Fibroblast of skin of scalp (primary cell): ENCODE data around the gene DLEC1. TPM values are rescaled to one million over a fixed set of nuclear protein-coding genes. Genes with fewer than 3 reads are reported as not detected.

Experiments used
- DNase-seq: peaks from one replicate; pipeline ENCODE4 v3.0.0-alpha.2; 2013
- polyA plus RNA-seq, 2 experiments: library from polyadenylated mRNA; unstranded; fragments of 120-200 nt; gene quantifications; one replicate each; pipeline ENCODE4 v1.2.1, GENCODE V29; 2013; ENCODE audit not compliant: insufficient read length in 2 of 2

DLEC1 gene, protein sequence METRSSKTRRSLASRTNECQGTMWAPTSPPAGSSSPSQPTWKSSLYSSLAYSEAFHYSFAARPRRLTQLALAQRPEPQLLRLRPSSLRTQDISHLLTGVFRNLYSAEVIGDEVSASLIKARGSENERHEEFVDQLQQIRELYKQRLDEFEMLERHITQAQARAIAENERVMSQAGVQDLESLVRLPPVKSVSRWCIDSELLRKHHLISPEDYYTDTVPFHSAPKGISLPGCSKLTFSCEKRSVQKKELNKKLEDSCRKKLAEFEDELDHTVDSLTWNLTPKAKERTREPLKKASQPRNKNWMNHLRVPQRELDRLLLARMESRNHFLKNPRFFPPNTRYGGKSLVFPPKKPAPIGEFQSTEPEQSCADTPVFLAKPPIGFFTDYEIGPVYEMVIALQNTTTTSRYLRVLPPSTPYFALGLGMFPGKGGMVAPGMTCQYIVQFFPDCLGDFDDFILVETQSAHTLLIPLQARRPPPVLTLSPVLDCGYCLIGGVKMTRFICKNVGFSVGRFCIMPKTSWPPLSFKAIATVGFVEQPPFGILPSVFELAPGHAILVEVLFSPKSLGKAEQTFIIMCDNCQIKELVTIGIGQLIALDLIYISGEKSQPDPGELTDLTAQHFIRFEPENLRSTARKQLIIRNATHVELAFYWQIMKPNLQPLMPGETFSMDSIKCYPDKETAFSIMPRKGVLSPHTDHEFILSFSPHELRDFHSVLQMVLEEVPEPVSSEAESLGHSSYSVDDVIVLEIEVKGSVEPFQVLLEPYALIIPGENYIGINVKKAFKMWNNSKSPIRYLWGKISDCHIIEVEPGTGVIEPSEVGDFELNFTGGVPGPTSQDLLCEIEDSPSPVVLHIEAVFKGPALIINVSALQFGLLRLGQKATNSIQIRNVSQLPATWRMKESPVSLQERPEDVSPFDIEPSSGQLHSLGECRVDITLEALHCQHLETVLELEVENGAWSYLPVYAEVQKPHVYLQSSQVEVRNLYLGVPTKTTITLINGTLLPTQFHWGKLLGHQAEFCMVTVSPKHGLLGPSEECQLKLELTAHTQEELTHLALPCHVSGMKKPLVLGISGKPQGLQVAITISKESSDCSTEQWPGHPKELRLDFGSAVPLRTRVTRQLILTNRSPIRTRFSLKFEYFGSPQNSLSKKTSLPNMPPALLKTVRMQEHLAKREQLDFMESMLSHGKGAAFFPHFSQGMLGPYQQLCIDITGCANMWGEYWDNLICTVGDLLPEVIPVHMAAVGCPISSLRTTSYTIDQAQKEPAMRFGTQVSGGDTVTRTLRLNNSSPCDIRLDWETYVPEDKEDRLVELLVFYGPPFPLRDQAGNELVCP (N-terminal part only)
- polyA plus RNA-seq (2013, experiment 1 of 2; ENCODE audit: insufficient read length), result not detected
- polyA plus RNA-seq (2013, experiment 2 of 2; ENCODE audit: insufficient read length), result 0.11 TPM

- peak; percentile 57 for DNase-seq
Observed at GRCh38 chr3:38039101-38039898, at the start of gene DLEC1. Gene DLEC1 (plus strand): TSS chr3:38039208. CDS start chr3:38039226, 18 bp downstream.

GRCh38 chr3:37989821-37990480, 49.1 kb upstream of the DLEC1 start:
- no peak for DNase-seq

GRCh38 chr3:37990527-37990926, 48.5 kb upstream of the DLEC1 start, which contains the start of gene VILL:
Gene VILL (plus strand): TSS chr3:37990786. CDS start chr3:37993673, 2,887 bp downstream.
- no peak for DNase-seq

DNA sequence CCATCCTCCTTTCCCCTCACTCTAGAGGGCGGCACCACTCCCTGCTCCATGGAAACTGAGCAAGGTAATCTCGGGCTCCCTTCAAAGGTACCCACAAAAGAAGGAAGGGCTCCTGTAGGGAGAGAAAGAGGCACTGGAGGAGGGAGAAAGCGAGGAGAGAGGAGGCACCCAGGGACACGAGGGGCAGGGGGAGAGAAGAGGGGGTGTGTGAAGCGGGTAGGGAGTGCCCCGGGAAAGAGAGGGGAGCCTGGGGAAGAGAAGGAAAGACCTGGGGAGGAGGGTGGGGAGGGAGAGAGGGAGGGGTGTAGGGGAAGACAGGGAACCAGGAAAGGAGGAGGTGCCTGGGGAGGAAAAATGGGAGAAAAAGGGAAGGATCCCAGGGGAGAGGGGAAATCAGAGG, 47.9 kb upstream of the DLEC1 start:
- no peak for DNase-seq

- no peak for DNase-seq
Observed at GRCh38 chr3:37991823-37992222, 47.2 kb upstream of the DLEC1 start.

DNA sequence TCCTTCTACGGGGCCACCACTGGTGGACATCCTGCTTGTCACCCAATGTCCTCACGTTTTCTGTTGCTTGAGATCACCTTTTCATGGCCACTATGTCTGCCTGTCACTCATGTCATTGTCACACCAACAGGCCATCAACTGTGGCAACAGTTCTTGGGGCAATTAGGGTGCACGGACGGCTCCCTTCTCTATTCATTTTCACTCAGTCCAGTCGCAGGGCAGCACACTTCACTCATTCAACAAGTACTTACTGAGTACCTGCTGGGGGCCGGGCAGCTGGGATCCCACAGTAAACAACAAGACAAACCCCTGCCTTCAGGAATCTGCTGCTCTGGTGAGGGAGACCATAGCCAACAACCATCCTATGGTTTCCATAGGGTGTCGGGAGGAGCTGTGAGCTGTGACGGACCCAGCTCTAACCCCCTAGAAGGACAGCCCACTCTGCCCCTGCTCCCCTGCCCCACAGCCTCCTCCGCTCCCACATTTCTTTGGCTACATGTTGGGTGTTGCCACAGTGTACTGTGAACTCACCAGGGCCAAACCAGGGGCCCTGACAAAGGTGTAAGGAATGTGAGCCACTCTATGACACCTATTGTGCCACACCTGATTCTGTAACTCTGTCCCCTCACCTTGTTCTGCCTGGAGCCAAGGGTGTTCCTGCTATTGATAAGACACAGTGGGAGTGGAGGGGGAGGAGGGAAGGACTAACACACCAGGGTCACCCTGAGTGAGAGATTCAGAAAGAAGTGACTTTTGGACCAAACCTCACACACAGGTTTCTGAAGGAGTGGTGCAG, 46.5 kb upstream of the DLEC1 start:
- no peak for DNase-seq

- no peak for DNase-seq
Observed at GRCh38 chr3:37993067-37993455, 45.9 kb upstream of the DLEC1 start.

DNA sequence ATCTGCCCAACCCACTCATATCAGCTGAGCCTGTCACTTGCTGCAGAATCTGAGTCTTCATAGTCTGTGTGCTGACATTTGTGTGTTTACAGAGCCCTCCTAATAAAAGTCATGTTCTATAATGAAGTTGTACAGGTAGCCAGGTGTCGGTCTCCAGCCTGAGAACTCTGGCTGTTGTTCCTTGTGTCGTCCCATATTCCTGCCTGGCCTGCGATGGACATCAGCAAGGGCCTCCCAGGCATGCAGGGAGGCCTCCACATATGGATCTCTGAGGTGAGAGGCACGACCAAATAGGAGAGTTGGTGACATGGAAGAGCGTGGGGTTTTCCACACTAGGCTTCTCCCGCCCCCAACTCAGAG, 45.6 kb upstream of the DLEC1 start:
- no peak for DNase-seq

GRCh38 chr3:37993820-37994638, 45.0 kb upstream of the DLEC1 start:
- DNase-seq, result peak; percentile 72

DNA sequence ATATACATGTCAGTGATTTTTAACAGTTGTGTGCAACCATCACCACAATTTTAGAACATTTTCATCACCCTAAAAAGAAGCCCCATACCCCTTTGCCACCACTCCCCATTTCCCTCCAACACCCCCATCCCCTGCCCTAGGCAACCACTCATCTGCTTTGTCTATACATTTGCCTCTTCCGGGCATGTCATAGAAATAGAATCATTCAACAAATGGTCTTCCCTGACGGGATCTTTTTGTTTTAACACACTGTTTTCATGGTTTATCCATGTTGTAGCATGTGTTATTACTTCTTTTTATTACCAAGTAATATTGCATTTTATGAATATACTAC, 44.4 kb upstream of the DLEC1 start:
- DNase-seq, result no peak

DNA sequence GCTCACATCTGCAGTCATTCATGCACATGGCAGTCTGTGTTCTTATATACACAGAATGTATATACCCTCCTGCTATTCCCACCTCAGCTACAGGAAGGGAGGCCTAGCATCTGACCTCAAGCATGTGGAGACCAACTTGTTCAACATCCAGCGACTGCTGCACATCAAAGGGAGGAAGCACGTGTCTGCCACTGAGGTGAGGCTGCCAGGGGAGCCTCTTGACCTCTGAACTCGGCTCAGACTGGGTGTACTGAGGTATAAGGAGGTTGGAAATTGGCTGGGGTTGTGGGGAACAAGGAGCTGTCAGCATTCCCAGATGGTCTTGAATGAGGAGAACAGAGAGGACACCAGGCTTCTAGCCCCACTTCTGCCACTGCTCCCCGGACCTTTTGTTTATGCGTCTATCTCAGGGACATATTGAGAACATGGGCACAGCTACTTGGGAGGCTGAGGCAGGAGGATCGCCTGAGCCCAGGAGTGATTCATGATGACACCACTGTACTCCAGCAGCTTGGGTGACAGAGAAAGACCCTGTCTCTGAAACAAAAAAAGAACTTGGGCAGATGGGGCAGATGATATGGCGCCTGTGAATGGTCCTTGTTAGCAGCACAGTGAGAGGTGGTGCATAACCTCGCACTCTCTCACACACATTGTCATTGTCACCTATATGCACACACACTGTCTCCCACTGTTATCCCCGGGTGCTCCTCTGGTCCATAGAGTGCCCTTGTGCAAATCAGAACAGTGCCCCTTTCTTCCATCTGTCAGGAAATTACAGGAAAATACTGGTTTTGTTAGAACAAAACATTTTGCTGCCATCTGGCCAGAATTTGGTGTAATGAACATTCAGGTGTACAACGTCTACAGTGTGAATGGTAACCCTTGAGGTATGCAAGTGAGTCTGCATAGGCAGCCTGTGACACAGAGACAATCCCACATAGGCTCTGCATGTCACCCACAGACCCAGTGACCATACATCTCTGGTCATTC, 43.1 kb upstream of the DLEC1 start:
- DNase-seq, result no peak

DNA sequence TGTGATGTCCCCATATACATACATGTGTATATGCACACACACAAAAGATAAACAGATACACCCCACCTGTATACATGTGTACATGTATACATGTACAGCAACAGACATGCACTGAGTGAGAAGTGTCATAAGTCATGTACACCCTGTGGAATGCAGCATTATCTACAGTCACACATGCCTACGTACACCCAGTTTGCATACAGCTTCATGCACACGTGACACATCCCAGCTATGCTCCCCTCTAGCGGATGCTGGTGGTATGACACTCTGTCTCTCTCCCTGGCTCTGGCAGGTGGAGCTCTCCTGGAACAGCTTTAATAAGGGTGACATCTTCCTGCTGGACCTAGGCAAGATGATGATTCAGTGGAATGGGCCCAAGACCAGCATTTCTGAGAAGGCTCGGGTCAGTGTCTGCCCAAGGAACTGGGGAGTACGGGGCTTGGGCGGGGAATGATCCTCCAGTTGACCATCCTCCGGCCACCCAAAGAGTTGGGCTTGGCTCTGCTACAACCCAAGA, 42.2 kb upstream of the DLEC1 start:
- DNase-seq, result peak; percentile 79

GRCh38 chr3:37997342-37997741, 41.7 kb upstream of the DLEC1 start:
- no peak for DNase-seq

GRCh38 chr3:37997791-37998370, 41.1 kb upstream of the DLEC1 start:
- no peak for DNase-seq

GRCh38 chr3:37999836-38000235, 39.2 kb upstream of the DLEC1 start:
- no peak for DNase-seq

- no peak for DNase-seq
Observed at GRCh38 chr3:38000242-38000916, 38.6 kb upstream of the DLEC1 start.

GRCh38 chr3:38000965-38001455, 38.0 kb upstream of the DLEC1 start:
- DNase-seq, result no peak
